PC-9 (cell line): ENCODE data around the gene TUBB. TPM values are rescaled to one million over a fixed set of nuclear protein-coding genes. Genes with fewer than 3 reads are reported as not detected.

Experiments used
- BruUV-seq: library from RNA; stranded (reverse); fragments of 400-500 nt; replicated peaks from 2 replicates; lab custom pipeline; 2021; lab: Mats Ljungman, UMichigan
- CTCF ChIA-PET: fragments of 300-600 bp; sonication (Branson Sonifier 250); formaldehyde crosslinking; loops from one replicate; lab custom pipeline; 2022; ENCODE audit warnings: antibody characterized with exemption; lab: Charles Lee
- POLR2A ChIA-PET: fragments of 300-600 bp; sonication (Branson Sonifier 250); formaldehyde crosslinking; loops from one replicate; lab custom pipeline; 2022; ENCODE audit warnings: antibody characterized with exemption; ENCODE audit not compliant: unreplicated experiment; lab: Charles Lee
- DNase-seq, 2 experiments: peaks; one replicate each; pipeline versions ENCODE4 v3.0.0 to v3.0.0-alpha.2; 2015 to 2022; ENCODE audit warnings: mixed read lengths in 1 of 2
- H2AFZ ChIP-seq: fragments of 200-600 bp; sonication (generic); 2 replicates; pipeline ENCODE4 v1.8.1; 2017; ENCODE audit warnings: antibody characterized with exemption
- H3F3A ChIP-seq: fragments of 200-600 bp; sonication (generic); 2 replicates; pipeline ENCODE4 v1.8.1; 2017; ENCODE audit warnings: antibody characterized with exemption, mild to moderate bottlenecking, low read depth; ENCODE audit not compliant: insufficient read depth
- H3K27ac ChIP-seq: fragments of 200-600 bp; sonication (generic); 2 replicates; pipeline ENCODE4 v1.6.1; 2016; ENCODE audit warnings: mixed run types
- H3K27me3 ChIP-seq: fragments of 200-600 bp; sonication (generic); 2 replicates; pipeline ENCODE4 v1.6.1; 2016; ENCODE audit warnings: low read depth, mixed run types; ENCODE audit not compliant: insufficient read depth
- H3K36me3 ChIP-seq: fragments of 200-600 bp; sonication (generic); 2 replicates; pipeline ENCODE4 v1.6.1; 2016; ENCODE audit warnings: low read depth, mixed run types
- H3K4me1 ChIP-seq: fragments of 200-600 bp; sonication (generic); replicated peaks from 2 replicates; pipeline ENCODE4 v1.6.1; 2016; ENCODE audit warnings: mixed run types; ENCODE audit not compliant: insufficient read depth
- H3K4me2 ChIP-seq: fragments of 200-600 bp; sonication (generic); 2 replicates; pipeline ENCODE4 v1.6.1; 2017; ENCODE audit warnings: mixed run types
- H3K4me3 ChIP-seq: fragments of 200-600 bp; sonication (generic); 2 replicates; pipeline ENCODE4 v1.6.1; 2016; ENCODE audit warnings: mixed run types
- H3K79me2 ChIP-seq: fragments of 200-600 bp; sonication (generic); 2 replicates; pipeline ENCODE4 v1.6.1; 2017; ENCODE audit warnings: low read depth, mixed run types
- H3K9me2 ChIP-seq: fragments of 200-600 bp; sonication (generic); 2 replicates; pipeline ENCODE4 v1.8.1; 2017; ENCODE audit warnings: mild to moderate bottlenecking; ENCODE audit not compliant: insufficient read depth
- H3K9me3 ChIP-seq: fragments of 200-600 bp; sonication (generic); 2 replicates; pipeline ENCODE4 v1.8.1; 2016; ENCODE audit warnings: low read depth; ENCODE audit not compliant: insufficient read depth
- H4K20me1 ChIP-seq: fragments of 200-600 bp; sonication (generic); 2 replicates; pipeline ENCODE4 v1.8.1; 2017; ENCODE audit not compliant: insufficient read depth
- CTCF ChIP-seq: fragments of 200-600 bp; sonication (generic); conservative IDR thresholded peaks from 2 replicates; pipeline ENCODE4 v1.6.1; 2017; ENCODE audit warnings: mixed run types, antibody characterized with exemption, mild to moderate bottlenecking, moderate library complexity
- EZH2 ChIP-seq: fragments of 200-600 bp; sonication (generic); IDR thresholded peaks from 2 replicates; pipeline ENCODE4 v1.8.0; 2017; ENCODE audit warnings: antibody characterized with exemption, low read depth
- intact Hi-C: fragments of 100-400 bp; cut with micrococcal nuclease; formaldehyde crosslinking; loops from one replicate; pipeline ENCODE4 v1.10.0; 2022; ENCODE audit not compliant: unreplicated experiment
- total RNA-seq: library from RNA; stranded (reverse); gene quantifications from 2 replicates; pipeline ENCODE4 v1.2.3, GENCODE V29; 2021

TUBB gene
- total RNA-seq, 1 experiment from 2014 or later, result 901 TPM

- H2AFZ ChIP-seq, result no peak overlapping the region
- CTCF ChIA-PET, result interaction anchor here (1.0 kb wide), 1 partner anchor 44 kb away, joined by 5 read pairs; no protein-coding TSS in a partner anchor
- intact Hi-C loops, result loop anchor here (1.0 to 2.0 kb wide), 2 partner anchors 35 to 200 kb away; partner anchors contain the start of gene MDC1
- DNase-seq, result peak; percentile 71 to 79
- H3K4me2 ChIP-seq, result peak overlapping the region; percentile 93
- no peaks in the 10 kb centered on the region for H3K36me3 ChIP-seq
- POLR2A ChIA-PET, result interaction anchor here (0.5 to 0.6 kb wide), 2 partner anchors 45 to 107 kb away, joined by 4 read pairs; no protein-coding TSS in a partner anchor
- H3K4me1 ChIP-seq, result peaks cover 46% of the 10 kb centered on the region
- TSS peak; percentile 84 for BruUV-seq
- peaks cover 56% of the 10 kb centered on the region for H3F3A ChIP-seq
- peaks cover 63% of the 10 kb centered on the region for H3K79me2 ChIP-seq
- no peaks in the 10 kb centered on the region for H3K9me2 ChIP-seq
- no peaks in the 10 kb centered on the region for H3K27me3 ChIP-seq
- peak overlapping the region; percentile 84 for H3K27ac ChIP-seq
- H3K9me3 ChIP-seq, result no peaks in the 10 kb centered on the region
- no peaks in the 10 kb centered on the region for H4K20me1 ChIP-seq
- TF ChIP-seq CTCF, result no peak
- TF ChIP-seq EZH2, result no peak
- H3K4me3 ChIP-seq, result peak overlapping the region; percentile 98
These were observed 37.7 kb upstream of the TUBB start for GRCh38 chr6:30682143-30683117.

DNA sequence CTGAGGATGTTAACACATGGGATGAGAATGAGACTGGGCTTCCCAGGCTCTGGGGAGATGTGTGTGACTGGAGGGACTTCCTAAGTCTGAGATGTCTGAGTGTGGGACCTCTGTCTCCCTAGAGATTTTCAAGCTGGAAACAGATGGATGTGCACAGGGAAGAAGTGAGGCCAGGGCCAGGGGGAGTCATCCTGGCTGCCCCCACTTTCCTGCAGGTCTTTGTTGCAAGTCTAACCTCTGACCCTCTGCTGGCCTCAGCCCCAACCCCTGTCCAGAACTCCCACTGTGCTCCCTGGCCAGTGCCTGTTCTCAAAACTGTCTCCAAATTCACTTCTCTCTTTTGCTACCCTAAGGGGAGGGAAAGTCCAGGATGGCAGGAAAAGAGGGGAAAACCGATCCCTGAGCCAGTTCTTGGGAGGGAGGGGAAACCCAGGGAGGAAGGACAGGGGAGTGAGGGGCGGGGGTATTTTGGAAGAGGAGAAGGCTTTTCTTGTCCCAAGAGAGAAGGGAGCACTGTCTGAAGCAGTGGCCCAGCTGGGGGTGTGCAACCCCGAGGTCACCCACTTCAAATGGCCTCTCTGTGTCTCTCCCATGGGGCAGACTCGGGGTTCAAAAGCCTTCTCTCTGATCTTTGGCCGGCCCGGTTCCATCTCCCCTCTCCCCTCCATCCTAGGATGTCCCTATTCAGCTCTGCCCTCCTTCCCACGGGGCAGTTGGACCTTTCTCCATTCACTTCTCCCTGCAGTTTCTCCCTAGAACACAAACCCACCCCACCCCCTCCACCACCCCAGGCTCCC lies 36.8 kb upstream of the TUBB start:
- H3K79me2 ChIP-seq, result peaks cover 69% of the 10 kb centered on the region
- H4K20me1 ChIP-seq, result no peaks in the 10 kb centered on the region
- no peaks in the 10 kb centered on the region for H3K36me3 ChIP-seq
- H3K4me3 ChIP-seq, result peak overlapping the region; percentile 98
- no peaks in the 10 kb centered on the region for H3K9me2 ChIP-seq
- H3F3A ChIP-seq, result peaks cover 58% of the 10 kb centered on the region
- H3K9me3 ChIP-seq, result no peaks in the 10 kb centered on the region
- no peak for TF ChIP-seq CTCF
- TF ChIP-seq EZH2, result no peak
- H3K27ac ChIP-seq, result peak overlapping the region; percentile 84
- CTCF ChIA-PET, result no interaction called here
- POLR2A ChIA-PET, result no interaction called here
- peak overlapping the region; percentile 93 for H3K4me2 ChIP-seq
- intact Hi-C loops, result loop anchor here (2.0 kb wide), 1 partner anchor 199 kb away; no protein-coding TSS in a partner anchor
- BruUV-seq, result no TSS peak
- H3K27me3 ChIP-seq, result no peaks in the 10 kb centered on the region
- H3K4me1 ChIP-seq, result peaks cover 54% of the 10 kb centered on the region
- H2AFZ ChIP-seq, result no peak overlapping the region
- no peak for DNase-seq

DNA sequence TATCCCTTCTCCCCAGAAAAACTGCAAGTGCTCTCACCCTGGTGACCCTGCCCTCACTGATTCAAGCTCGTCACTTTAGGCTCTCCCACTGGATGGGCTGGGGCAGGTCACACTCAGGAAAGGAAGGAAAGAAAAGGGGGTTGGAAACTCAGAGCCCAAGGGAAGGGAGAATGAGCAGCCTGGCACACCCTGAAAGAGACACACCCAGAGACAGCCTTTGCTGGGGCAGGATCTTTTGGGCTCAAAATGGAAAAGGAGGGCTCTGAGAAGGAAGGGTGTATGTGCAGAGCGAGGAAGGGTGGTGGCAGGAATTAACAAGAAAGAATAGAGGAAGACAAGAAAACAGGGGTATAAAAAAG lies 36.2 kb upstream of the TUBB start:
- Histone ChIP-seq H3K4me2 (peak overlapping the region; percentile 93), H3F3A (peaks cover 55% of the 10 kb centered on the region), H3K9me2 (no peaks in the 10 kb centered on the region), H3K4me3 (peak overlapping the region; percentile 98), H3K4me1 (peaks cover 57% of the 10 kb centered on the region), H3K27ac (peak overlapping the region; percentile 84), H3K79me2 (peaks cover 74% of the 10 kb centered on the region), H2AFZ (no peak overlapping the region), H3K36me3 (no peaks in the 10 kb centered on the region), H4K20me1 (no peaks in the 10 kb centered on the region), H3K9me3 (no peaks in the 10 kb centered on the region), H3K27me3 (no peaks in the 10 kb centered on the region)
- ChIA-PET POLR2A (interaction anchor here (0.6 to 0.7 kb wide), 2 partner anchors 34 to 39 kb away, joined by 4 to 6 read pairs; no protein-coding TSS in a partner anchor), CTCF (no interaction called here)
- TF ChIP-seq CTCF (no peak), EZH2 (no peak)
- DNase-seq, result no peak
- BruUV-seq, result no TSS peak
- intact Hi-C loops, result loop anchor here (2.0 kb wide), 1 partner anchor 199 kb away; no protein-coding TSS in a partner anchor
